ENCODE data around the gene SUCO. TPM values are rescaled to one million over a fixed set of nuclear protein-coding genes. Genes with fewer than 3 reads are reported as not detected.

SUCO gene
- total RNA-seq, 2 donors from 2014 or later = 24.6 to 26.7 TPM

- Histone ChIP-seq H3K4me3 (peak overlapping the region; percentile 40), H3K9ac (ENCODE audit: low read depth in 2 of 2, low read length in 2 of 2) (peak overlapping the region; percentile 80 to 86), H3K4me1 (peaks cover 7% of the 10 kb centered on the region), H3K27me3 (no peaks in the 10 kb centered on the region), H3K36me3 (no peaks in the 10 kb centered on the region), H3K9me3 (no peaks in the 10 kb centered on the region), H3K27ac (peak overlapping the region; percentile 83)
- intact Hi-C loops (cut with DNase I) = no loop called here
- no peak for TF ChIP-seq CTCF (IDR thresholded peaks at IDR 0.05)
- DNase-seq = peak; percentile 93
These were observed 709 bp upstream of the SUCO start for GRCh38 chr1:172532183-172532699.

GRCh38 chr1:172533513-172534151 is 682 bp downstream of the SUCO start:
- Histone ChIP-seq H3K36me3 (no peaks in the 10 kb centered on the region), H3K9ac (ENCODE audit: low read depth in 2 of 2, low read length in 2 of 2) (peak overlapping the region; percentile 69 to 87), H3K4me1 (peaks cover 7% of the 10 kb centered on the region), H3K27me3 (no peaks in the 10 kb centered on the region), H3K27ac (peak overlapping the region; percentile 99), H3K9me3 (no peaks in the 10 kb centered on the region), H3K4me3 (peak overlapping the region; percentile 80)
- intact Hi-C loops (cut with DNase I) = no loop called here
- no peak for TF ChIP-seq CTCF (IDR thresholded peaks at IDR 0.05)
- peak; percentile 44 for DNase-seq

- Histone ChIP-seq H3K9me3 (no peaks in the 10 kb centered on the region), H3K9ac (ENCODE audit: low read depth in 2 of 2, low read length in 2 of 2) (no peak overlapping the region), H3K4me1 (peaks cover 7% of the 10 kb centered on the region), H3K27me3 (no peaks in the 10 kb centered on the region), H3K36me3 (no peaks in the 10 kb centered on the region), H3K4me3 (no peak overlapping the region), H3K27ac (no peak overlapping the region)
- intact Hi-C loops (cut with DNase I) = no loop called here
- TF ChIP-seq CTCF (IDR thresholded peaks at IDR 0.05) = no peak
- DNase-seq = no peak
These were observed 3.3 kb downstream of the SUCO start for GRCh38 chr1:172536256-172536655.

- DNase-seq = no peak
- TF ChIP-seq CTCF (IDR thresholded peaks at IDR 0.05) = no peak
- Histone ChIP-seq H3K4me1 (peaks cover 7% of the 10 kb centered on the region), H3K9me3 (no peaks in the 10 kb centered on the region), H3K4me3 (no peak overlapping the region), H3K27me3 (no peaks in the 10 kb centered on the region), H3K36me3 (no peaks in the 10 kb centered on the region), H3K9ac (ENCODE audit: low read depth in 2 of 2, low read length in 2 of 2) (no peak overlapping the region), H3K27ac (no peak overlapping the region)
- intact Hi-C loops (cut with DNase I) = no loop called here
These were observed 4.4 kb downstream of the SUCO start for GRCh38 chr1:172537366-172537765.

GRCh38 chr1:172537827-172538391 is 5.0 kb downstream of the SUCO start:
- Histone ChIP-seq H3K4me1 (peaks cover 7% of the 10 kb centered on the region), H3K9ac (ENCODE audit: low read depth in 2 of 2, low read length in 2 of 2) (no peak overlapping the region), H3K27ac (no peak overlapping the region)

More at GRCh38 chr1:172537827-172538391, 5.0 kb downstream of the SUCO start:
- Histone ChIP-seq H3K36me3 (no peaks in the 10 kb centered on the region), H3K9me3 (no peaks in the 10 kb centered on the region), H3K27me3 (no peaks in the 10 kb centered on the region), H3K4me3 (no peak overlapping the region)
- no peak for DNase-seq
- no peak for TF ChIP-seq CTCF (IDR thresholded peaks at IDR 0.05)
- intact Hi-C loops (cut with DNase I) = no loop called here

Data from colonic mucosa (tissue), 4 donors.